NCI-H774 (cell line): ENCODE measurements around the gene UPK3BL1.
"Not testable (repeated sequence)": the region's sequence is repeated elsewhere in the genome, so short reads cannot be mapped to it uniquely, and the experiment has no call there.

Source experiments
- DNase-seq: peaks from one replicate; lab custom pipeline; 2025; lab: John Stamatoyannopoulos, UW

Gene UPK3BL1

DNA sequence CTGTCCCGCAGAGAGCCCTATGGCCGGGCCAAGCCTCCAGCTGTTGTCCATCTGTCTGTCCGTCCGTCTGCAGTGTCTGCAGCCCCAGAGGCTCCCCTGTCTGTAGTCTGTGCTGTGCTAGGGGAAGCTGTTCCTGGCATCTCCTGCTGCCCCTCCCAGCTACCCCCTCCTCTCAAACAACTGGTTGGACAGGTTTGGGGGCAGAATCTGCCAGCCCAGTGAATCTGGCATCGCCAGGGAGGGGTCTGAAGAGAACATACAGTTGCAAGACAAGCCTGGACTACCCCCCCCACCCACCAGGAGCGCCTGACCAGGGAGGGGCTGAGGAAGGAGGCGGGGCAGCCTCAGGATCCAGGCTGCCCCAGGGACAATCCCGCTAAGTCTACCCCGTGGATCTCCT is at the start of gene UPK3BL1:
Gene UPK3BL1, minus strand, starts transcription at position 101 of the 400 bp plus-strand sequence. Its CDS starts 50 bp downstream, at position 51.
- not testable (repeated sequence) for DNase-seq

DNA sequence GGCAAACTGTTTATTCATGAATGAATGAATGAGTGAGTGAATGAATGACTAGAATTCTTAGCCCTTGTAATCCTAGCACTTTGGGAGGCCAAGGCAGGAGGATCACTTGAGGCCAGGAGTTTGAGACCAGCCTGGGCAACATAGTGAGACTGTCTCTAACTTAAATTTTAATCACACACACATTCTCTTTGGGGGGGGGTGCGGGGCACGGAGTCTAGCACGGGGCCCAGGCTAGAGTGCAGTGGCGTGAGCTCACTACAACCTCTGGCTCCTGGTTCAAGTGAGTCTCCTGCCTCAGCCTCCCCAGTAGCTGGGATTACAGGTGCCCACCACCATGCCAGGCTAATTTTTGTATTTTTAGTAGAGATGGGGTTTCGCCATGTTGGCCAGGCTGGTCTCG is 48.0 kb upstream of the UPK3BL1 start:
- not testable (repeated sequence) for DNase-seq

DNA sequence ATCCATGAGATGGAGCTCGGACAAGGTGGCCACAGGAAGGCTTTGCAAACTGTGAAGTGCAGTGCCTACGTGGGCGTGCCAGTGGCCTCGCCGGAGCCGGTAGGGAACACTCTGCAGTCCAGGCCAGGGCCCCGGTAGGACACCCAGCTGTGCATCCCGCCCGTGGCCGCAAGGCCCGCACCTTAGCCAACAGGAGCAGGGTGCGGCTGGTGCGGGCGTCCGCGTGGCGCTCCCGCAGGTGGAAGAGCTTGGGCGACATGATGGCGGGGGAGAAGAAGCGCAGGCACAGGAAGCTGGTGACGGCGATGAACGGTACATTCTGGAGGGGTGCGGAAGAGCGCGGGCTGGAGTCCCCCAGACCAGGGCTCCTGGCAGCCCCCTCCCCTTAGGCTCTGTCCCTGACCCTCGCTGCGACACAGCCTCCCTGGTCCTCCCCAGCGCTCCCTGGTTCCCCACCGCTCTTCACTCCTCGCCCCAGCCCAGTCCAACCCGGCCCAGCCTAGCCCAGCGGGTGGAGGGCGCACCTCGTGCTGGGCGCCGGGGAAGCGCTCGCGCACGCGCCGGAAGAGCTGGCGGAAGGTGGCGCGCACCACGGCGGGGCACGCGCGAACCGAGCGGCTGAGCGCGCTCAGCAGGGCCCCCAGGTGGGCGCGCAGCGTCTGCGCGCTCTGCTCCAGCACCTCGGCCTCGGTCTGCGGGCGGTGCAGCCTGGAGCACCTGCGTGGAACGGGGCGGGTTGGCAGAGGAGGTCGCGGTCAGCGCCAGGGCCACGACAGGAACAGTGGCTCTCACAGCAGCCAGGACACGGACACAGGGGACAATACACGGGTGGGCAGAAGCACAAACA is 47.1 kb upstream of the UPK3BL1 start:
- not testable (repeated sequence) for DNase-seq

- not testable (repeated sequence) for DNase-seq
These were observed 45.9 kb upstream of the UPK3BL1 start for GRCh38 chr7:102688299-102689036.

DNA sequence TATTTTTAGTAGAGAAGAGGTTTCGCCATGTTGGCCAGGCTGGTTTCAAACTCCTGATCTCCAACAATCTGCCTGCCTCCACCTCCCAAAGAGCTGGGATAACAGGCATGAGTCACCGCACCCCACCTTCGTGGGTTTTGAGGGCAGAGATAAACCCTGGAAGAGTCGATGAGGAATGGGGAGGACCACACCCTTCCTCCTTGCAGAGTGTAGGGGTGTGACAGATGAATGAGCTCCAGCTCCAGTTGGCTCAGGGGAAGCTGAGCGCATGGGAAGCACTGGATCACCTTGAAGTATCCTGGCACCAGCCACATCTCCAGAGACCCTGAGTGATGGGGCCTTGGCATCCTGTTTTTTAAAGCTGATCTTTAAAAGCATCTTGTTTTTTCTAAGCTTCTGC is 40.0 kb upstream of the UPK3BL1 start:
- not testable (repeated sequence) for DNase-seq

DNA sequence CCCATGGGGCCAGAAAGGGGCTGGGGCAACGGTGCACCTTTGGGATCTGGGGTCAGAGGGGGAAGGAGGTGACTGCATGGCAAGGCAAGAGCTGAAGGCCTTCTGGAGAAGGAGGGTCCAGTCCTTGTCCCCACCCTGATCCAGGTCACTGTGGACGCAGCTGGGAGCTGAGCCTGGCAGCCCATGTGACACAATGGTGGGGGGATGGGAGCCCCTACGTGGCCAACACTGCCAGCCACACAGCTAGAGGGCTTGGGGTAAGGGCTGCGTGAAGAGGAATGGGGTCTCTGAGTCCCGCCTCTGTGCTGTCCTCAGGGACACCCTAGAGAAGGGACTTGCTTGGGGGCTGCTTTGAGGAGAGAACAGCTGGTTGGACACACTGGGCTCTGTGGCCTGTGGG is 38.2 kb upstream of the UPK3BL1 start:
- not testable (repeated sequence) for DNase-seq

DNA sequence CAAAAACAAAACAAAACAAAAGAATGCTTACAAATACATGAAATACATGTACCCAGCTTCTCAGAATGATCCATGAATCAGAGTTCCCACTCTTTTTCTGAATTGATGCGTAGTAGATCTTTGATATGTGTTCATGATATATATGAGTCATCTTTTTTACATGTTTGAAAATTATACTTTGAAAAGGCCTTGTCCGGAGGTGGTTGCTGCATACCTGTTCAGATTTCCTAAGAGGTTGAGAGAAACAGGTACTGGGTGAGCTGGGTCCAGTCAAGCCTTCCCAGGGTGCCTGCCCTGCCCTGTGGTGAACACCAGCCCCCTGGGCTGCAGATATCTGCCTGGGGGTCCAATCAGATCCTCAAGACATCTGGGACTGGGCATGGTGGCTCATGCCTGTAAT is 33.0 kb upstream of the UPK3BL1 start:
- DNase-seq = not testable (repeated sequence)

DNA sequence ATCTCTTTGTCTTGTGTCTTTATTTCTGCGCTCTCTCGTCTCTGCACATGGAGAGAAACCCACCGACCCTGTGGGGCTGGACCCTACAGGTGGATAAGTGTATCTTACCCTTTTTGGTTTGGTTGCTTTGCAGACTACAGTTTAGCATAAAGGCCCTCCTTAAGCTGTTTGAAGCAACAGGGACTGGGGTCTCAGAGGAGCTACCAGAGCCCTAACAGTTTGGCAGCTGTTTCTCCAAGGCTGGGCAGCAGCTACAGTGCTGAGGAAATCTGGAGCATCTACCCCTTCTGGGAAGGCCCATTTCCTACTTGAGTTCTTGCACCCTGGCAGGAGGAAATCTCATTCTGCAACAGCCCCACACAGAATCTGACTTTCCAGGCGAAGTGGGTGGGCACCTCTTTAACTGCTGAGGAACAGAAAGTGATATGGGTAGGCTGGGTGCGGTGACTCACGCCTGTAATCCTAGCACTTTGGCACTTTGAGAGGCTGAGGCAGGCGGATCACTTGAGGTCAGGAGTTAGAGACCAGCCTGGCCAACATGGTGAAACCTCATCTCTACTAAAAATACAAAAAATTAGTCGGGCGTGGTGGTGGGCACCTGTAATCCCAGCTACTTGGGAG is 31.0 kb upstream of the UPK3BL1 start:
- DNase-seq = not testable (repeated sequence)

DNA sequence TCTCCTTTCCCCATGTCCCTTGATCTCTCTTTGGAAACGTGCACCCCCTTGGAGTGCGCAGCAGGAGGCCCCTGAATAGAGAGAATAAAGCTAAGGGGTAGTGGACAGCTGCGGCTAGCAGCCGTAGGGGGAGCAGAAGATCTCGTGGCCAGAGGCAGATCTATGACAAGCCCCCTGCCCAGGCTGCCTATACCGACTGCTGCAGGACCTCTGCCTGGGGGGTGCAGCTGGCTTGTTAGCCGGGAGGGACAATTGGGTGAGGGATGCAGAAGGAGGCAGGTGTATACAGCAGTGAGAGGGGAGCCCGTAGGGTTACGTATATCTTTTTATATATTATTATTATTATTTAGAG is 29.3 kb upstream of the UPK3BL1 start:
- DNase-seq = not testable (repeated sequence)

DNA sequence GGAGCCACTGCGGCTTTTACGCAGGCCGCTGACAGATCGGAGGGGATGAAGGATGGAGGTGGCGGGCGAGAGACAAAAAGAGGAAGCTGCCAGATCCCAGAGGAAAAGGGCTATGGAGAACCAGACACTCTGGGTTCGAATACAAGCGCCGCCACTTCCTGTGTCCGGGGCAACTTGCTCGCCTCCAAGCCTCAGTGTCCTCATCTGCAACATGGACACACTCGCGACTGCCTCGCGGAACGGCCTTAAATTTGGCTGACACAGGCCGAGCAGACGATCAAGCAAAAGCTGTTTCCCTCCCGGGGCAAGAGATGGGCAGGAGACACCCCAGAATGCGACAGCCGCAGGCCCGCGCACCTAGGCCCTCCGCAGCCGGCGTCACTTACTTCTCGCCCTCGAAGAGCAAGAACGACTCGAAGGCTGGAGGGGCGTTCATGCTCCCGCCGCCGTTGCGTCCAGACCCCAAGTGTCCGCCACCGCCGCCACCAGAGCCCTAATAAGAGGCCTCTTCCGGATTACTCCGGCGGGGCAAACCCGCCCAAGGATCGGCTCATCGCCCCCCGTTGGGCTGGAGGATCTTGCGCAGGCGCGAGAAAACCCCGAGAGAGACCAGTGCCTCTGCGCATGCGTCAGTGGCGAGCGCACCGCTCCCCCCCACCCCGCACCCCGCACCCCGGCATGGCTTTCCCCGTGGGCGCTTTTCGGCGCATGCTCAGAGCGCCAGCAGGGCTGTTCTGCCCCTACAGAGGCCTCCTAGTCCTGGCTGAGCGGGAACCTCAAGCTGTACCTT is 28.8 kb upstream of the UPK3BL1 start, which contains the start of gene POLR2J2:
Gene POLR2J2, minus strand, starts transcription at position 498 of the 790 bp plus-strand sequence. Its CDS starts 62 bp downstream, at position 436.
- not testable (repeated sequence) for DNase-seq

DNA sequence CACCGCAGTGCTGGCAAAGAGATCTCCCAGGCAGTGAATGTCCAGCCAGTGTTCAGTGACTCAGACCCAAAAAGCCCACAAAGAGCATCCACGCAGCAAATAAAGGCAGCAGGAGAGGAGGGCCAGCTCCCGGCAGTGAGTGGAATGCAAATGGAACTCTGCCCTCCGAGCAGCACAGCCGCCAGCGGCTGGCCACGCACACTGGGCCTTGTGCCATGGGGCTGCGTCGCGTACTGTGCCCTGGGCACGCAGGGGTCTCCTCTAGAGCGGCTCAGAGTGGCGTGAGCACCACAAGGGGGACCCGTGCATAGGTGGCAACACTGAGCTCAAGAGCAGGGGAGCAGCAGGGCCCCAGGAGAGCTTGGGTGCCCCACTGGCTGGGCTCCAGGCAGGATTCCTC is 24.9 kb upstream of the UPK3BL1 start:
- not testable (repeated sequence) for DNase-seq

- DNase-seq = not testable (repeated sequence)
These were observed 24.3 kb upstream of the UPK3BL1 start for GRCh38 chr7:102666850-102667249.

- not testable (repeated sequence) for DNase-seq
These were observed 22.2 kb upstream of the UPK3BL1 start for GRCh38 chr7:102664765-102665164.

GRCh38 chr7:102649924-102650323 is 7.3 kb upstream of the UPK3BL1 start, which contains the start of gene SPDYE2B:
Gene SPDYE2B (plus strand): TSS chr7:102650319. CDS start chr7:102652349, 2,030 bp downstream.
- DNase-seq = not testable (repeated sequence)

GRCh38 chr7:102647813-102648212 is 5.2 kb upstream of the UPK3BL1 start:
- DNase-seq = not testable (repeated sequence)

DNA sequence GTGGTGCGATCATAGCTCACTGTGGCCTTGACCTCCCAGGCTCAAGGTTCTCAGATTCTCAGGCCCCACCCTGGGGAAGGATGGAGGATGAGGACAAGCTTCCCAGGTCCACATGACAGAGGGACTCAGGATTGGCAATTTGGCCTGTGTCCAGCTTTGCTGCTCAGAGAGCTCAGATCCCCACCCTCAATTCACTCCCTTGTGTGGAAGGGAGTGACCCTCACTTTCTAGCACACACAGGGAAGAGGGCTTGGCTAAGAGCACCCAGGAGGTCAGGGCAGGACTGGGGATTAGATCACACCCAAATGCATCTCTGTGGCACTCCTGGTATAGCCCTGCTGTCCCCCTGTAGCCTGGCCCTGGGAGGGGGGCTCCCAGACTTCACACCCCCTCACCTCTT is 813 bp upstream of the UPK3BL1 start:
- not testable (repeated sequence) for DNase-seq

GRCh38 chr7:102638848-102639247 is 3.7 kb downstream of the UPK3BL1 start:
- DNase-seq = not testable (repeated sequence)

- DNase-seq = not testable (repeated sequence)
These were observed 5.6 kb downstream of the UPK3BL1 start for GRCh38 chr7:102636956-102637355.

DNA sequence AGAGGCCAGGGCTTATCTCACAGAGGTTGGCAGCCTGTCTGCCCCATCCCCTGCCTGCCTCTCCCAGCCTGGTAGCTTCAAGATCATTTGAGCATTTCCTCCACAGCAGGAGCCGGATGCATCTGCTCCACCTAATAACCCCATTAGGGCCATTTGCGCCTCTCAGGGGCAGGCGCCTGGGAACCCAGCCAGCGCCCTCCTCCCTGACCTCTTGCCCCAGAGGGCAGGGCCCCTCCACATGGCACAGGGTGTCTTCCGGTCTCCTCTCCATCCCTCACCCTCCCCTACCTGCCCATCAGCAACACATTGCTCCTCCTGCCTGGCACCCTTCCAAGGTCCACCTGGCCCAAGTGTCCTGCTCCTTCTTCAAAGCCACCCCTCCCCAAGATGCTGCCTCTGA is 7.2 kb downstream of the UPK3BL1 start:
- DNase-seq = not testable (repeated sequence)

- not testable (repeated sequence) for DNase-seq
These were observed 8.3 kb downstream of the UPK3BL1 start for GRCh38 chr7:102634299-102634698.

DNA sequence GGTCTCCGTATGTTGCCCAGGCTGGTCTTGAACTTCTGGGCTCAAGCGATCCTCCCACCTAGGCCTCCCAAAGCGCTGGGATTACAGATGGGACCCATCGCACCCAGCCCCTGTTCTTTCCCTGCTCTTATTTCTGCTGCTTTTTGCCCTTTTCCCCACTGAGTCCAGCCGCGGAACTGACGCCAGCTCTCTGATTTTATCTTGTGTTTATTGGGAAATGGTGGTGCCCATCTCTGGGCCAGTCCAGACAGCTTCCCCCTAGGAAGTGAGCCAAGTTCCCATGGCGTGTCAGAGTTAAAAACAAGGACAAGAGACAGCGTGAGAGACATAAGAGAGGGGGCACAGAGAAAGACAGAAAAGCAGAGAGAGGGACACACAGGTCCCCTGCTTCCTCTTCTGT is 12.0 kb downstream of the UPK3BL1 start:
- not testable (repeated sequence) for DNase-seq
